Left lung (tissue), 10 donors: Measurements from ENCODE around the gene COL6A3. TPM values are rescaled to one million over a fixed set of nuclear protein-coding genes. Genes with fewer than 3 reads are reported as not detected.

Source experiments
- ATAC-seq: fragments of 200-7000 bp; cut with Tn5 transposase; one replicate; pipeline ENCODE4 v1.9.1; 2020; ENCODE audit warnings: moderate library complexity
- DNase-seq, 4 donors: peaks; one replicate each; pipeline ENCODE4 v3.0.0-alpha.2; 2013 to 2020
- H3K27ac ChIP-seq, 2 donors: fragments of 200-600 bp; sonication (generic) in 1 of 2; one replicate each; pipeline versions ENCODE4 v1.5.0 to v1.8.0; 2020 to 2021
- H3K27me3 ChIP-seq, 2 donors: fragments of 200-600 bp; sonication (generic) in 1 of 2; one replicate each; pipeline versions ENCODE4 v1.5.0 to v1.8.0; 2020 to 2021
- H3K36me3 ChIP-seq, 2 donors: fragments of 200-600 bp; sonication (generic) in 1 of 2; one replicate each; pipeline versions ENCODE4 v1.5.0 to v1.8.0; 2020 to 2021
- H3K4me1 ChIP-seq, 2 donors: fragments of 200-600 bp; one replicate each; pipeline ENCODE4 v1.8.0; 2021
- H3K4me3 ChIP-seq, 2 donors: fragments of 200-600 bp; sonication (generic) in 1 of 2; one replicate each; pipeline versions ENCODE4 v1.5.0 to v1.8.0; 2020 to 2021; ENCODE audit warnings: mild to moderate bottlenecking in 1 of 2
- H3K9me3 ChIP-seq, 2 donors: fragments of 200-600 bp; sonication (generic) in 1 of 2; one replicate each; pipeline versions ENCODE4 v1.5.0 to v1.8.0; 2020 to 2021
- intact Hi-C, 2 donors: fragments of 100-400 bp; cut with DNase I; formaldehyde crosslinking; loops; one replicate each; pipeline versions ENCODE4 v1.11.2 to v1.14.2; 2022
- polyA plus RNA-seq, 6 donors: library from polyadenylated mRNA; unstranded; fragments of 120-200 nt; gene quantifications; one replicate each; pipeline ENCODE4 v1.2.1, GENCODE V29; 2013; ENCODE audit not compliant: insufficient read length in 6 of 6
- total RNA-seq, 2 donors: library from RNA; stranded (reverse); fragmentation: NEBNext Ultra II Directional; extraction: Animal tissue kit (Norgen Biotek cat#: 25700); gene quantifications; one replicate each; pipeline ENCODE4 v1.2.1, GENCODE V29; 2021
- TF ChIP-seq, protein P1 (sequence below), 2 donors: fragments of 200-600 bp; sonication (generic) in 1 of 2; IDR thresholded peaks; one replicate each; pipeline versions ENCODE4 v1.5.0 to v1.8.0; 2021; ENCODE audit warnings: antibody characterized with exemption in 2 of 2
- donor health status: DM: no; HTN: yes; CAD: no.
- donor health status: DM: no; HTN: no; CAD: no.

COL6A3 gene
- total and polyA plus RNA-seq, 8 donors, result 598 to 868 (median 760) TPM

DNA sequence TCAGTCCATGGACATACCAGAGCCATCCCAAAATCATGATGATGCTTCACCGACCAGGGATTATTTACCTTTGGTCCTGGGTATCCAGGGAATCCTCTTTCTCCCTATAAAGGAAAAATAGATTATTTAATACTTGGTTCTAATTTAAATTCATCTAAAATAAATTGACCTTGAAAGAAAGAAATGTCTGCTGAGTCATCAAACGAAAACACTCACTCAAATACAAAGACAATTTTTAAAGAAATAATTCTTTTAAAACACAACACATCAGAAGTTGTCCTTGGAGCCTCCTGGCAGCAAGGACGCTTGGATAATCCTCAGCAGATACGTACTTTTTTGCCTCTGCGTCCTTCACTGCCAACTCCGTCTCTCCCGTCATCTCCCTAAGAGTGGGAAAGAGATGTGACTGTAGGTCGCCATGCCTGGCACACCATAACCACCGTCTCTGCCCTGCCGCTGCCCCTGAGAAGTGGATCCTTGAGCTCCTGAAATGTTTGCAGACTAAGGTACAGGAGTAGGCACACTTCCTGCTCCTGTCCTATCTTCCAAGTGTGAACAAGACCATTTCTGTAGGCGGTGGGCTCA is 65.6 kb downstream of the COL6A3 start:
- Histone ChIP-seq H3K4me1 (no peaks in the 10 kb centered on the region), H3K4me3 (no peak overlapping the region), H3K36me3 (no peaks in the 10 kb centered on the region), H3K27me3 (peaks cover 0 to 32% of the 10 kb centered on the region in 2 donors), H3K27ac (no peak overlapping the region), H3K9me3 (no peaks in the 10 kb centered on the region)
- intact Hi-C loops, result no loop called here
- DNase-seq, result no peak
- peak; percentile 21 for ATAC-seq
- TF ChIP-seq, protein P1, sequence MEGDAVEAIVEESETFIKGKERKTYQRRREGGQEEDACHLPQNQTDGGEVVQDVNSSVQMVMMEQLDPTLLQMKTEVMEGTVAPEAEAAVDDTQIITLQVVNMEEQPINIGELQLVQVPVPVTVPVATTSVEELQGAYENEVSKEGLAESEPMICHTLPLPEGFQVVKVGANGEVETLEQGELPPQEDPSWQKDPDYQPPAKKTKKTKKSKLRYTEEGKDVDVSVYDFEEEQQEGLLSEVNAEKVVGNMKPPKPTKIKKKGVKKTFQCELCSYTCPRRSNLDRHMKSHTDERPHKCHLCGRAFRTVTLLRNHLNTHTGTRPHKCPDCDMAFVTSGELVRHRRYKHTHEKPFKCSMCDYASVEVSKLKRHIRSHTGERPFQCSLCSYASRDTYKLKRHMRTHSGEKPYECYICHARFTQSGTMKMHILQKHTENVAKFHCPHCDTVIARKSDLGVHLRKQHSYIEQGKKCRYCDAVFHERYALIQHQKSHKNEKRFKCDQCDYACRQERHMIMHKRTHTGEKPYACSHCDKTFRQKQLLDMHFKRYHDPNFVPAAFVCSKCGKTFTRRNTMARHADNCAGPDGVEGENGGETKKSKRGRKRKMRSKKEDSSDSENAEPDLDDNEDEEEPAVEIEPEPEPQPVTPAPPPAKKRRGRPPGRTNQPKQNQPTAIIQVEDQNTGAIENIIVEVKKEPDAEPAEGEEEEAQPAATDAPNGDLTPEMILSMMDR (IDR thresholded peaks at IDR 0.05), result no peak

DNA sequence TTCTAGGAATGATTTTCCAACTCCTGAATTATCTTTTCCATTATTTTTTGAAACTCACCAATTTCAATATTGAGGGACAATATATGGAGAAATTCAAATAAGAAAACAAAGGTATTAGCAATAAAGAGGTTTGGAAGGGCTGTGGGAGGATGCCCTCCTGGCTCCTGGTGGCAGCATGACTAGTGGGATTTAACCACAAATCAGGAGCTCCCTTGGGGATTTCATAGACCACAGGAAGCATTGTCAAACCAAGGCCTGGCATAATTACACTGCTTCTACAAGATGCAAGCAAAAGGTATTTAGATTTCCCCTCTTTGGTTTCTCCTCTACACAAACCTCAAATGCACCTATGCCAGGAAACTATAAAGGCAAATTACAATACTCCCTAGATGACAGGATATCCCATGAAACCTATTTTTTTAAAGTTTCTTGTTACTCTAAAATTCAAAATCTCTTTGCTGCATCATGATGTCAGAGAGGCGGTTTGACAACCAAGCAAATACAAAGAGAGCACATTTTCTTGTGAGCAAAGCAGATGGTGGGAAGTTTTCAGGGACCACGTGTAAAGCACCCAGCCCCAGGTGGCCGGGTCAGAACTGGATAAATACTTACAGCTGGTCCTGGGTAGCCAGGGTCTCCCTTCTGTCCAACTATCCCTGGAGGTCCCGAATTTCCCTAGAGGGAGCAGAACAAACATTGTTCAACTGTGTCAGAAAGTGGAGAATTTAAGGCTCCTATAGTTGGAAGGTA is 67.9 kb downstream of the COL6A3 start:
- no peak for DNase-seq
- H3K4me3 ChIP-seq, result no peak overlapping the region
- TF ChIP-seq, protein P1 (IDR thresholded peaks at IDR 0.05), result no peak
- intact Hi-C loops, result no loop called here
- ATAC-seq, result no peak
- H3K36me3 ChIP-seq, result no peaks in the 10 kb centered on the region
- no peaks in the 10 kb centered on the region for H3K9me3 ChIP-seq
- peaks cover 0 to 16% of the 10 kb centered on the region in 2 donors for H3K27me3 ChIP-seq
- H3K4me1 ChIP-seq, result no peaks in the 10 kb centered on the region
- H3K27ac ChIP-seq, result no peak overlapping the region

DNA sequence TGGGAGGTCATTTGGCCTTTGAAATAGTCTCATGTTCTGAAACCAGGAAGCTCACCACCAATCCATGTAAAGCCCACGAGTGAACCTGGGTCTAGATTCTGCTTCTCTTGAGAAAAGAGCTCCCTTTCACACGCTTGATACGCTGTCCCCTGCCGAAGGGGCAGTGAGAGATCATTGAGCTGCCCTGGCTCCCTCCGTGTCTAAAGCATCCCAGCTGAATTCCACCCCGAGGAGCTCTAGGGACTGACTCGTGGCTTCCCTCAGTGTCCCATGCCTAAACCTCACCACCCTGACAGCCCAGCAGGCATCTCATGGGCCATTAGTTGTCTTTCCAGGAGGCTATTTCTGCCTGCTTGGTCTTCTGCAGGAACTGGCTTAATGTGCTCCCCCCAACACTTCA is 68.6 kb downstream of the COL6A3 start:
- no peak for ATAC-seq
- H3K4me3 ChIP-seq, result no peak overlapping the region
- intact Hi-C loops, result no loop called here
- peaks cover 0 to 9% of the 10 kb centered on the region in 2 donors for H3K27me3 ChIP-seq
- H3K9me3 ChIP-seq, result no peaks in the 10 kb centered on the region
- peaks cover 0 to 1% of the 10 kb centered on the region in 2 donors for H3K36me3 ChIP-seq
- no peak overlapping the region for H3K27ac ChIP-seq
- H3K4me1 ChIP-seq, result no peaks in the 10 kb centered on the region
- TF ChIP-seq, protein P1 (IDR thresholded peaks at IDR 0.05), result no peak
- DNase-seq, result no peak

DNA sequence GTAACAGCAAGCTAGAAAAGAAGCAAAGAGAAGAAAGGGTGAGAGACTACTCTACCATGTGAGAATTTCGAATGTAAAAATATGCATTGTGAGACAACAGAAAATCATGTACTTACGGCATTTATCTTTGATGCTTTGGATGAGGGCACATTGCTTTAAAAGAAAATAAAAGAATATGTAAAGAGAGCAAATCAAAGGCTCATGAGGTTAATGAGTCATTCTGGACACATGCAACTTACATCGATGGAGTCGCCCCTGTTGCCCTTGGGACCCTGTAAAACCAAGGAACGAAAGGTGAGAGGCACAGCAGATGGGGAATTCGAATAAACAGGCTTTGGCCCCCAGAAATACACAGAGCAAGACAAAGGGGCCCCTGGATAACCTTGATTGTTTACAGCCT is 69.0 kb downstream of the COL6A3 start:
- no peaks in the 10 kb centered on the region for H3K4me1 ChIP-seq
- no peak overlapping the region for H3K4me3 ChIP-seq
- H3K36me3 ChIP-seq, result peaks cover 0 to 5% of the 10 kb centered on the region in 2 donors
- TF ChIP-seq, protein P1 (IDR thresholded peaks at IDR 0.05), result no peak
- H3K27me3 ChIP-seq, result peaks cover 0 to 9% of the 10 kb centered on the region in 2 donors
- intact Hi-C loops, result no loop called here
- DNase-seq, result no peak
- H3K27ac ChIP-seq, result no peak overlapping the region
- no peaks in the 10 kb centered on the region for H3K9me3 ChIP-seq
- ATAC-seq, result no peak

DNA sequence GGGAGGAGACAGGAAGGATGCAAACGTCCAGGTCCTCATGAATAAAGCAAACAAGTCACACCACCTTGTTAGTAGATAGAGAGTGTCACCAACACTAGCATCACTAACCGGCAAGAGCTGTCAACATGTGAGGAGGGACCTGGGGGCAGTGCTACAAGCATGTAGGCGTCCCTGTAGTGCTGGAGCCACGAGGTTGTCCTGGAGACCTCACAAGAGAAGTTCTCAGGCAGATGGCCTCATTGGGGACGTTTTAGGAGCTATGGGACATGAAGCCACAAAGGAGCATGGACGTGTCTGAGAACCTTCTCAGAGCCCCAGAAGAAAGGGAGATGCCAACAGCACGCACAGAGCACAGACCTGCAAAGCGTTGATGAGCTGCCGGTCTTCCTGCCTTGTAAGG is 70.0 kb downstream of the COL6A3 start:
- Histone ChIP-seq H3K27ac (no peak overlapping the region), H3K4me1 (no peaks in the 10 kb centered on the region), H3K27me3 (peaks cover 0 to 9% of the 10 kb centered on the region in 2 donors), H3K4me3 (no peak overlapping the region), H3K36me3 (peaks cover 0 to 5% of the 10 kb centered on the region in 2 donors), H3K9me3 (no peaks in the 10 kb centered on the region)
- intact Hi-C loops, result no loop called here
- TF ChIP-seq, protein P1 (IDR thresholded peaks at IDR 0.05), result no peak
- no peak for DNase-seq
- no peak for ATAC-seq
